Measurements from ENCODE around the gene C1orf210.

C1orf210 gene

GRCh38 chr1:43299101-43299500 lies 13.7 kb upstream of the C1orf210 start:
- no peak for TF ChIP-seq CTCF (IDR thresholded peaks at IDR 0.05; ENCODE audit: insufficient read depth, low read length, missing control alignments)
- DNase-seq (ENCODE audit: low read depth, low spot score) = no peak
- ChIA-PET CTCF (no interaction called here), POLR2A (no interaction called here)
- no peak overlapping the region for H3K4me3 ChIP-seq (ENCODE audit: low read depth, low read length)

DNA sequence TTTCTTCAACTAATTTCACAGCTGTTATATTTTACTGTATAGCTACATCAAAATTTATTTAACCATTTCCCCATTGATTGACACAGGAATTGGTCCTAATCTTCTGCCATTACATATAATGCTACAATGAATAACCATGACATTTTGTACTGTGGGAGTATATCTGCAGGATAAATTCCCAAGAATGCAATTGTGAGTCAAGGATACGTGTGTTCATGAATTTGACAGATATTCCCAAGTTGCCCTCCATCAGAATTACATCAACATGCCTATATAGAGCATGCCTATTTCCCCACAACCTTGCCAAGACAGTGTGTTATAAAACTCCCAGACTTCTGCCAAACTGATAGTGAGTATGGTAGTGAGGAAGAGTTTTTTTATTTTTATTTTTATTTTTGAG lies 12.7 kb upstream of the C1orf210 start:
- no peak overlapping the region for H3K4me3 ChIP-seq (ENCODE audit: low read depth, low read length)
- no peak for DNase-seq (ENCODE audit: low read depth, low spot score)
- no peak for TF ChIP-seq CTCF (IDR thresholded peaks at IDR 0.05; ENCODE audit: insufficient read depth, low read length, missing control alignments)
- ChIA-PET POLR2A (interaction anchor here (0.7 kb wide), 1 partner anchor 10 kb away, joined by 3 read pairs; no protein-coding TSS in a partner anchor), CTCF (no interaction called here)

GRCh38 chr1:43296207-43296606 lies 10.8 kb upstream of the C1orf210 start:
- DNase-seq (ENCODE audit: low read depth, low spot score) = no peak
- no peak for TF ChIP-seq CTCF (IDR thresholded peaks at IDR 0.05; ENCODE audit: insufficient read depth, low read length, missing control alignments)
- POLR2A ChIA-PET = interaction anchor here (0.9 kb wide), 1 partner anchor 17 kb away, joined by 3 read pairs; no protein-coding TSS in a partner anchor
- CTCF ChIA-PET = no interaction called here
- no peak overlapping the region for H3K4me3 ChIP-seq (ENCODE audit: low read depth, low read length)

DNA sequence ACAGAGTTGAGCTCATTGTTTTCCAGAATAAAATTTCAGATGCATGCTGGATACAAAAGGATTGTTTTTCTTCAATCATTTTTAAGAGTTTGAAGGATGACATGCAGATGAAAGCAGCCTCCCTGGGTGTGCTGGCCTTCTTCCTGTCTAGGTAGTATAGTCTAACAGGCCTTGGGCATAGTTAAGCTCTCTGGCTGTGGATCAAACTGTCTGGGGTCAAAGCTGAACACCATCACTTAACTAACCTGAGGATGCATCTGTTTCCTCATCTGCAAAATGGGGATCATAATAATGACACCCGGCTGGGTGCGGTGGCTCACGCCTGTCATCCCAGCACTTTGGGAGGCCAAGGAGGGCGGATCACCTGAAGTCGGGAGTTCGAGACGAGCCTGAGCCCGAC lies 9.4 kb upstream of the C1orf210 start:
- no peak overlapping the region for H3K4me3 ChIP-seq (ENCODE audit: low read depth, low read length)
- DNase-seq (ENCODE audit: low read depth, low spot score) = no peak
- ChIA-PET POLR2A (no interaction called here), CTCF (no interaction called here)
- no peak for TF ChIP-seq CTCF (IDR thresholded peaks at IDR 0.05; ENCODE audit: insufficient read depth, low read length, missing control alignments)

DNA sequence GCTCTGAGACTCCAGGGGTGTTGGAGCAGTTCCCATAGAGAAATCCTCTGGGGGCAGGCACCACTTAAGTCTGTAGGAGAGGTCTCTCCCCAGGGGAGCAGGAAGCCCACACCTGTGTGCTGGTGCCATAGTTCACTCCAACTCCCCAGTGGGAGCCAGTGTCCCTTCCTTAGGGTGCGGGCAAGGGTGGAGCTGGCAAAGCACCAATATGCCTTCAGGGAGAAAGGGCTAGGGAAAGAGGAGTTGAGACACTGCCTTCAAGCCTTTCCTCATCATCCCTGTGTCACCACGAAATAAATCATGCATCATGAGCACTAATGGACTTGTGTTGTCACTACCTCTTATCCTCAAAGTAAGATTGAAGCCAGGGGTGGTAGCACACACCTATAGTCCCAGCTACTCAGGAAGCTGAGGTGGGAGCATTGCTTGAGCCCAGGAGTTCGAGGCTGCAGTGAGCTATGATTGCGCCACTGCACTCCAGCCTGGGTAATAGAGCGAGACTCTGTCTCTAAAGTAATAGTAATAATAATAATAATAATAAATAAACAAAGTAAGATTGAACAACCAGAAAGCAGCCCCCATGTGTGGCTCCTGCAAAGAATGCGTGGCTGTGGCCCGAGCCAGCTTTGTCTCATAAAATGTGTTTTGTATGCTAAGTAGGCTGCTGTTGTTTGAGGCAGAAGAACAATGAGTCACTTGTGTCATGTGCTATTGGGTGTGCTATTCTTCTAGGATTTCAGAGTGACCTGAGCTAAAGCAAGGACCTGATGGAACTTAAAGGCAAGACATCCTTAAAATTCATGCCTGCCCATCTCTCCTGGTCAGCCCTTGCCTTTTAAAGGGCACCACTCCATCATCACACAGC lies 8.7 kb upstream of the C1orf210 start:
- ChIA-PET CTCF (interaction anchor here (1.0 kb wide), 1 partner anchor 23 kb away, joined by 3 read pairs; no protein-coding TSS in a partner anchor), POLR2A (no interaction called here)
- no peak overlapping the region for H3K4me3 ChIP-seq (ENCODE audit: low read depth, low read length)
- TF ChIP-seq CTCF (IDR thresholded peaks at IDR 0.05; ENCODE audit: insufficient read depth, low read length, missing control alignments) = no peak
- DNase-seq (ENCODE audit: low read depth, low spot score) = no peak

GRCh38 chr1:43293176-43293575 lies 7.8 kb upstream of the C1orf210 start:
- CTCF ChIA-PET = interaction anchor here (1.0 kb wide), 1 partner anchor 23 kb away, joined by 3 read pairs; no protein-coding TSS in a partner anchor
- POLR2A ChIA-PET = no interaction called here
- no peak for DNase-seq (ENCODE audit: low read depth, low spot score)
- H3K4me3 ChIP-seq (ENCODE audit: low read depth, low read length) = no peak overlapping the region
- no peak for TF ChIP-seq CTCF (IDR thresholded peaks at IDR 0.05; ENCODE audit: insufficient read depth, low read length, missing control alignments)
